ENCODE data around the gene GNB5.

Gene GNB5

GRCh38 chr15:52076889-52077781 lies 114.1 kb downstream of the GNB5 start:
- H3K27me3 Mint-ChIP-seq = peaks cover 10 to 13% of the 10 kb centered on the region in 2 donors
- no peak overlapping the region for H3K27ac Mint-ChIP-seq
- no peak overlapping the region for H3K4me3 Mint-ChIP-seq
- ATAC-seq (replicated peaks) = no peak
- H3K9me3 Mint-ChIP-seq = no peaks in the 10 kb centered on the region
- peaks cover 5% of the 10 kb centered on the region for H3K36me3 Mint-ChIP-seq (ENCODE audit: insufficient read depth)
- no peak for DNase-seq
- peaks cover 4 to 7% of the 10 kb centered on the region in 2 donors for H3K4me1 Mint-ChIP-seq (ENCODE audit: low read depth in 2 of 2)

- Mint-ChIP-seq H3K9me3 (no peaks in the 10 kb centered on the region), H3K27ac (no peak overlapping the region), H3K36me3 (ENCODE audit: insufficient read depth) (peaks cover 12% of the 10 kb centered on the region), H3K4me3 (no peak overlapping the region), H3K27me3 (no peaks in the 10 kb centered on the region), H3K4me1 (ENCODE audit: low read depth in 2 of 2) (peaks cover 0 to 4% of the 10 kb centered on the region in 2 donors)
- ATAC-seq (replicated peaks) (no peak), DNase-seq (no peak)
Measured at GRCh38 chr15:52071570-52071969, 119.6 kb downstream of the GNB5 start.

DNA sequence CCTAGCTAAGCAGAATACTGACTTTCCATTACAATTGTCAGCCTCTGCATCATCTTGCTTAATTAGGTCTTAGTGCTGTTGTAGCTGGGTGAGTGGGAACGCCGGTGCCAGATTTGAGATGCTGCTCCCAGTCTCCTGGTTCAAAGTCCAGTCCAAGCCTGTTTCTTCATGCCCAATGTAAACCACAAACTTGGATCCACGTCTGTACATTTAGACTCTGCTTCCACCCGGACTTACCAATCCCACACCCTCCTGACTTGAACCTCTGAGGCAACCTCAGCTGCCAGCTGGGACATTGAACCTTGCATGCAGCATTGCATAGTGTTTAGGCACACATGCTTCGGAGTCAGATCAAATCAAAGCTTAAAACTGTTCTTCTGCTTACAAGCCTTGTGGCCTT lies 121.6 kb downstream of the GNB5 start:
- no peak for DNase-seq
- Mint-ChIP-seq H3K4me1 (ENCODE audit: low read depth in 2 of 2) (peaks cover 0 to 4% of the 10 kb centered on the region in 2 donors), H3K27ac (no peak overlapping the region), H3K27me3 (no peaks in the 10 kb centered on the region), H3K4me3 (no peak overlapping the region), H3K9me3 (no peaks in the 10 kb centered on the region), H3K36me3 (ENCODE audit: insufficient read depth) (peaks cover 15% of the 10 kb centered on the region)
- ATAC-seq (replicated peaks) = no peak

- DNase-seq (no peak), ATAC-seq (replicated peaks) (no peak)
- Mint-ChIP-seq H3K36me3 (ENCODE audit: insufficient read depth) (peaks cover 30% of the 10 kb centered on the region), H3K4me1 (ENCODE audit: low read depth in 2 of 2) (peaks cover 0 to 4% of the 10 kb centered on the region in 2 donors), H3K4me3 (no peak overlapping the region), H3K9me3 (no peaks in the 10 kb centered on the region), H3K27ac (peak overlapping the region in 1 of 2 donors; percentile 84), H3K27me3 (no peaks in the 10 kb centered on the region)
Measured at GRCh38 chr15:52068004-52068615, 123.1 kb downstream of the GNB5 start.

DNA sequence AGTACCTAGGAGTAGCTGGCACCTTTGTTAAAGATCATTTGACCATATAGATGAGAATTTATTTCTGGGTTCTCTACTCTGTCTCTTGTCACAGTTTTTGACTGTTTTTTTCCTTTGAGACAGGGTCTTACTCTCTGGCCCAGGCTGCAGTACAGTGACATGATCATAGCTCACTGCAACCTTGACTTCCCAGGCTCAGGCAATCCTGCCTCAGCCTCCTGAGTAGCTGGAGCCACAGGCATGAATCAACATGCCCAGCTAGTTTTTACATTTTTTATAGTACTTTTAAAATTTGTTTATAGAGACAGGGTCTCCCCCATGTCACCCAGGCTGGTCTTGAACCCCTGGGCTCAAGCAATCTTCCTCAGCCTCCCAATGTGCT lies 123.7 kb downstream of the GNB5 start:
- peak overlapping the region in 1 of 2 donors; percentile 84 for H3K27ac Mint-ChIP-seq
- peaks cover 35% of the 10 kb centered on the region for H3K36me3 Mint-ChIP-seq (ENCODE audit: insufficient read depth)
- DNase-seq = no peak
- H3K4me1 Mint-ChIP-seq (ENCODE audit: low read depth in 2 of 2) = peaks cover 0 to 4% of the 10 kb centered on the region in 2 donors
- no peak for ATAC-seq (replicated peaks)
- H3K4me3 Mint-ChIP-seq = no peak overlapping the region
- H3K27me3 Mint-ChIP-seq = no peaks in the 10 kb centered on the region
- no peaks in the 10 kb centered on the region for H3K9me3 Mint-ChIP-seq

GRCh38 chr15:52066842-52067544 lies 124.2 kb downstream of the GNB5 start:
- ATAC-seq (replicated peaks) (no peak), DNase-seq (no peak)
- Mint-ChIP-seq H3K4me1 (ENCODE audit: low read depth in 2 of 2) (peaks cover 0 to 4% of the 10 kb centered on the region in 2 donors), H3K27me3 (no peaks in the 10 kb centered on the region), H3K27ac (peak overlapping the region in 1 of 2 donors; percentile 5), H3K36me3 (ENCODE audit: insufficient read depth) (peaks cover 35% of the 10 kb centered on the region), H3K9me3 (no peaks in the 10 kb centered on the region), H3K4me3 (no peak overlapping the region)

All from effector memory CD8-positive, alpha-beta T cell (primary cell).